Mesothelial cell of epicardium (in vitro differentiated cells): ENCODE results near the gene XDH. TPM values are rescaled to one million over a fixed set of nuclear protein-coding genes. Genes with fewer than 3 reads are reported as not detected.

Experiments
- DNase-seq, 2 experiments: peaks; one replicate each; pipeline ENCODE4 v3.0.0; 2021; ENCODE audit warnings: low spot score in 2 of 2; ENCODE audit not compliant: unreplicated experiment in 2 of 2
- H3K27ac Mint-ChIP-seq: 2 replicates; pipeline ENCODE4 v1.8.0; 2021; ENCODE audit warnings: mixed read lengths
- H3K27me3 Mint-ChIP-seq: 2 replicates; pipeline ENCODE4 v1.8.0; 2021; ENCODE audit warnings: low read depth, mixed read lengths
- H3K36me3 Mint-ChIP-seq: 2 replicates; pipeline ENCODE4 v1.8.0; 2021; ENCODE audit warnings: mixed read lengths
- H3K4me1 Mint-ChIP-seq: 2 replicates; pipeline ENCODE4 v1.8.0; 2021; ENCODE audit warnings: mixed read lengths
- H3K4me3 Mint-ChIP-seq: 2 replicates; pipeline ENCODE4 v1.8.0; 2021; ENCODE audit warnings: mild to moderate bottlenecking, moderate library complexity, mixed read lengths
- H3K9me3 Mint-ChIP-seq: 2 replicates; pipeline ENCODE4 v1.8.0; 2021; ENCODE audit warnings: mixed read lengths
- CTCF ChIP-seq: fragments of 200-600 bp; sonication (generic); IDR thresholded peaks from one replicate; pipeline ENCODE4 v1.5.0; 2021; ENCODE audit warnings: antibody characterized with exemption; ENCODE audit not compliant: unreplicated experiment
- total RNA-seq: library from RNA; stranded (reverse); gene quantifications from 3 replicates; pipeline ENCODE4 v1.2.1, GENCODE V29; 2021

Gene XDH
- total RNA-seq, 1 donor from 2014 or later: 3.9 TPM

- no peak for DNase-seq
- Mint-ChIP-seq H3K4me3 (no peak overlapping the region), H3K36me3 (peaks cover 3% of the 10 kb centered on the region), H3K4me1 (no peaks in the 10 kb centered on the region), H3K27ac (no peak overlapping the region), H3K27me3 (peaks cover 5% of the 10 kb centered on the region), H3K9me3 (peaks cover 5% of the 10 kb centered on the region)
- no peak for TF ChIP-seq CTCF
Measured at GRCh38 chr2:31359229-31359628, 55.3 kb downstream of the XDH start.

- Mint-ChIP-seq H3K27ac (no peak overlapping the region), H3K4me3 (no peak overlapping the region), H3K9me3 (peaks cover 24% of the 10 kb centered on the region), H3K4me1 (no peaks in the 10 kb centered on the region), H3K27me3 (peaks cover 10% of the 10 kb centered on the region), H3K36me3 (peaks cover 12% of the 10 kb centered on the region)
- no peak for DNase-seq
- TF ChIP-seq CTCF: peak; percentile 33
Measured at GRCh38 chr2:31354837-31355236, 59.7 kb downstream of the XDH start.

- Mint-ChIP-seq H3K27ac (no peak overlapping the region), H3K9me3 (peaks cover 24% of the 10 kb centered on the region), H3K4me3 (no peak overlapping the region), H3K36me3 (peaks cover 12% of the 10 kb centered on the region), H3K4me1 (no peaks in the 10 kb centered on the region), H3K27me3 (peaks cover 10% of the 10 kb centered on the region)
- TF ChIP-seq CTCF: no peak
- no peak for DNase-seq
Measured at GRCh38 chr2:31353179-31353578, 61.4 kb downstream of the XDH start.

- Mint-ChIP-seq H3K27me3 (peaks cover 11% of the 10 kb centered on the region), H3K4me1 (no peaks in the 10 kb centered on the region), H3K36me3 (peaks cover 12% of the 10 kb centered on the region), H3K9me3 (peaks cover 18% of the 10 kb centered on the region), H3K27ac (no peak overlapping the region), H3K4me3 (no peak overlapping the region)
- no peak for TF ChIP-seq CTCF
- no peak for DNase-seq
Measured at GRCh38 chr2:31349684-31350083, 64.9 kb downstream of the XDH start.

GRCh38 chr2:31349160-31349559 is 65.4 kb downstream of the XDH start:
- H3K36me3 Mint-ChIP-seq: peaks cover 12% of the 10 kb centered on the region
- no peak for TF ChIP-seq CTCF
- peaks cover 18% of the 10 kb centered on the region for H3K9me3 Mint-ChIP-seq
- H3K4me3 Mint-ChIP-seq: no peak overlapping the region
- no peak for DNase-seq
- H3K27me3 Mint-ChIP-seq: peaks cover 13% of the 10 kb centered on the region
- H3K27ac Mint-ChIP-seq: no peak overlapping the region
- no peaks in the 10 kb centered on the region for H3K4me1 Mint-ChIP-seq

- peaks cover 11% of the 10 kb centered on the region for H3K27me3 Mint-ChIP-seq
- H3K27ac Mint-ChIP-seq: no peak overlapping the region
- no peak for DNase-seq
- H3K4me3 Mint-ChIP-seq: no peak overlapping the region
- TF ChIP-seq CTCF: no peak
- peaks cover 10% of the 10 kb centered on the region for H3K36me3 Mint-ChIP-seq
- H3K4me1 Mint-ChIP-seq: no peaks in the 10 kb centered on the region
- peaks cover 18% of the 10 kb centered on the region for H3K9me3 Mint-ChIP-seq
Measured at GRCh38 chr2:31348618-31349017, 65.9 kb downstream of the XDH start.
